Mesendoderm (in vitro differentiated cells): ENCODE results near the gene RASSF3.
"Not testable (repeated sequence)": the region's sequence is repeated elsewhere in the genome, so short reads cannot be mapped to it uniquely, and the experiment has no call there.

Source experiments
- DNase-seq: peaks from one replicate; pipeline ENCODE4 v3.0.0; 2013
- H2AK5ac ChIP-seq: 2 replicates; pipeline ENCODE4 v1.6.1; 2013; ENCODE audit warnings: low read length, inconsistent platforms
- H2BK120ac ChIP-seq: 2 replicates; pipeline ENCODE4 v1.6.1; 2013; ENCODE audit warnings: low read depth, mild to moderate bottlenecking, low read length, moderate library complexity, mixed read lengths
- H2BK15ac ChIP-seq: replicated peaks from 2 replicates; pipeline ENCODE4 v1.6.1; 2013; ENCODE audit warnings: low read depth, mild to moderate bottlenecking, moderate library complexity
- H2BK5ac ChIP-seq: 2 replicates; pipeline ENCODE4 v1.6.1; 2013; ENCODE audit warnings: low read length, inconsistent platforms
- H3K18ac ChIP-seq: 2 replicates; pipeline ENCODE4 v1.6.1; 2013; ENCODE audit warnings: mild to moderate bottlenecking, low read length, mixed read lengths
- H3K23ac ChIP-seq: one replicate; pipeline ENCODE4 v1.6.1; 2013; ENCODE audit warnings: low read length
- H3K27ac ChIP-seq: 2 replicates; pipeline ENCODE4 v1.5.1; 2013; ENCODE audit warnings: low read depth, mild to moderate bottlenecking, inconsistent platforms, low read length, moderate library complexity
- H3K27me3 ChIP-seq: 2 replicates; pipeline ENCODE4 v1.6.1; 2013; ENCODE audit warnings: low read length, control low read depth, mild to moderate bottlenecking, inconsistent platforms; ENCODE audit not compliant: insufficient read depth, poor library complexity
- H3K36me3 ChIP-seq: 2 replicates; pipeline ENCODE4 v1.6.1; 2013; ENCODE audit warnings: low read length, inconsistent platforms; ENCODE audit not compliant: control insufficient read depth, insufficient read depth
- H3K4ac ChIP-seq: one replicate; pipeline ENCODE4 v1.6.1; 2013; ENCODE audit warnings: low read depth, mild to moderate bottlenecking, low read length, moderate library complexity
- H3K4me1 ChIP-seq: 2 replicates; pipeline ENCODE4 v1.6.1; 2013; ENCODE audit warnings: low read depth, low read length, inconsistent platforms; ENCODE audit not compliant: control insufficient read depth
- H3K4me2 ChIP-seq: 2 replicates; pipeline ENCODE4 v1.6.1; 2013; ENCODE audit warnings: low read length
- H3K4me3 ChIP-seq: 2 replicates; pipeline ENCODE4 v1.5.1; 2013; ENCODE audit warnings: mild to moderate bottlenecking, low read length
- H3K56ac ChIP-seq: one replicate; pipeline ENCODE4 v1.6.1; 2013; ENCODE audit warnings: low read length
- H3K79me1 ChIP-seq: 2 replicates; pipeline ENCODE4 v1.6.1; 2013; ENCODE audit warnings: low read length, inconsistent platforms
- H3K79me2 ChIP-seq: 2 replicates; pipeline ENCODE4 v1.6.1; 2013; ENCODE audit warnings: mild to moderate bottlenecking, low read length; ENCODE audit not compliant: control insufficient read depth, insufficient read depth
- H3K9ac ChIP-seq: 2 replicates; pipeline ENCODE4 v1.6.1; 2013; ENCODE audit warnings: low read length, inconsistent platforms
- H4K5ac ChIP-seq: one replicate; pipeline ENCODE4 v1.6.1; 2013; ENCODE audit warnings: low read length
- H4K8ac ChIP-seq: one replicate; pipeline ENCODE4 v1.6.1; 2013; ENCODE audit warnings: low read depth, mild to moderate bottlenecking, control low read depth, low read length, moderate library complexity
- WGBS: extraction: QIAGEN DNeasy Blood & Tissue Kit; methylation state at CpG from one replicate; pipeline ENCODE4 v1.1.7; 2013; ENCODE audit warnings: low lambda C conversion rate, missing lambda C conversion rate; ENCODE audit not compliant: insufficient coverage; ENCODE audit errors: extremely low coverage; 5-methylcytosine and 5-hydroxymethylcytosine counted together

RASSF3 gene

DNA sequence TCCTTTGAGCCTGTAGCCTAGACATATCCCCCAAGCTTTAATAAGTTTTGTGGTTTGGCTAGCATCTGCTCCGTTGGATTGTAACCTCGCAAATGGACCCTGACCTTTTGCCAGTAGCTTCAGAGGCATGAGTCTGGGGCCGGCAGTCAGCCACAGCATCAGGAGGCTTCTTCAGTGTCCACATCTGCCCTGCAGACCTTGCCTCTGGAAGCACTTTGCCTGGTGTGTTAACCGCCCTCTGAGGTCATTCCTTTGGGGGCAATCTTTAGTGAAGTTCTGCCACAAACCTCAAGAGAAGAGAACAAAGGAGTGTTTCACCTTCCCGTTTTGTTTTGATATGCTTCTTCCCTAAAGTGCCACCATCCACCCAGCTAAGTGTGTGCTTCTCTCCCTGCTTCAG is 77.5 kb downstream of the RASSF3 start:
- no peak overlapping the region for H3K27ac ChIP-seq
- no peak for DNase-seq
- H3K27me3 ChIP-seq: no peaks in the 10 kb centered on the region
- H3K4me3 ChIP-seq: no peak overlapping the region
- H4K5ac ChIP-seq: no peak overlapping the region
- H2AK5ac ChIP-seq: no peak overlapping the region
- no peak overlapping the region for H3K9ac ChIP-seq
- peaks cover 10% of the 10 kb centered on the region for H3K4me1 ChIP-seq
- no peak overlapping the region for H3K4me2 ChIP-seq
- no peak overlapping the region for H3K56ac ChIP-seq
- peaks cover 8% of the 10 kb centered on the region for H3K79me2 ChIP-seq
- H2BK15ac ChIP-seq: no peak overlapping the region
- H2BK120ac ChIP-seq: no peak overlapping the region
- no peak overlapping the region for H3K4ac ChIP-seq
- no peak overlapping the region for H3K23ac ChIP-seq
- H3K79me1 ChIP-seq: peaks cover 10% of the 10 kb centered on the region
- no peak overlapping the region for H3K18ac ChIP-seq
- no CpG with 5 or more reads among the region's 5 CpGs for WGBS
- H3K36me3 ChIP-seq: no peaks in the 10 kb centered on the region
- no peak overlapping the region for H4K8ac ChIP-seq
- H2BK5ac ChIP-seq: no peak overlapping the region

DNA sequence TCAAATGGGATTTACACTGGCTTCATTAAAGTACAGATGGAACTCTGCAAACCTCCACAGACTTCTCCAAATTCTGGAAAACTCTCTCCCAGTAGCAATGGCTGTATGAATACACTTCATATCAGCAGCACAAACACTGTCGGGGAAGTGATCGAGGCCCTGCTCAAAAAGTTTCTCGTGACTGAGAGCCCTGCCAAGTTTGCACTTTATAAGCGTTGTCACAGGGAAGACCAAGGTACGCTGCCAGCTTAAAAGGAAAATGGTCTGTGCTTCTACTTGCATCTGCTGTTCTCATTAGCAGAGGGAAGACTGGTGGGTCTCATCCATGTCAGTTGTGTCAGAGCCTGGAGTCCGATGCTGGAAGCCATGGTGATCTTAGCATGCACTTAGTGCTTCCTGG is 77.9 kb downstream of the RASSF3 start:
- Histone ChIP-seq H2AK5ac (no peak overlapping the region), H3K27me3 (no peaks in the 10 kb centered on the region), H3K79me1 (peaks cover 10% of the 10 kb centered on the region), H3K4me1 (peaks cover 10% of the 10 kb centered on the region), H3K23ac (no peak overlapping the region), H3K56ac (peak overlapping the region; percentile 22), H3K36me3 (no peaks in the 10 kb centered on the region), H3K4me3 (no peak overlapping the region), H3K4me2 (no peak overlapping the region), H4K5ac (no peak overlapping the region), H3K18ac (no peak overlapping the region), H3K9ac (no peak overlapping the region), H3K4ac (no peak overlapping the region), H3K27ac (no peak overlapping the region), H4K8ac (no peak overlapping the region), H3K79me2 (peaks cover 8% of the 10 kb centered on the region), H2BK120ac (no peak overlapping the region), H2BK5ac (no peak overlapping the region), H2BK15ac (no peak overlapping the region)
- DNase-seq: no peak
- no CpG with 5 or more reads among the region's 6 CpGs for WGBS

DNA sequence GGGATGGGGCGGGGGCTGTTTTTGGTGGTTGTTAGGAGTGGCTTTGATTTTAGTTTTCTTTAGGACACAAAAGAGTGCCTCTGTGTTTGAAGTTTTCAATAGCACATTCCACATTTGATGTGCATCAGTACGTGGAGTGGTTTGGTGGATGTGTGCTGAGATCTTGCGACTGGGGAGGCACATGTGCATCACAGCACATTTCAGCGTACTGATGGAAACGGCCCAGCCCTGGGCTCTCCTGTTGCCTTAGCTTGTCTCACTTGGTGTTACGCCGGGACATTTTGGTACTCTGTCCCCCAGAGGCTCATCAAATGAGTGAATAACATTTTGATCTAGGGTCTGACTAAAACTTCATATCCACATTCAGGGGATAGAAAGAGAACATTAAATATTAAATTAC is 78.4 kb downstream of the RASSF3 start:
- peaks cover 8% of the 10 kb centered on the region for H3K79me2 ChIP-seq
- no peak overlapping the region for H4K5ac ChIP-seq
- peaks cover 5% of the 10 kb centered on the region for H3K4me1 ChIP-seq
- no peaks in the 10 kb centered on the region for H3K36me3 ChIP-seq
- H2BK5ac ChIP-seq: no peak overlapping the region
- H3K27ac ChIP-seq: no peak overlapping the region
- no peak overlapping the region for H2BK15ac ChIP-seq
- H3K9ac ChIP-seq: no peak overlapping the region
- no peak for DNase-seq
- H3K18ac ChIP-seq: no peak overlapping the region
- H3K56ac ChIP-seq: no peak overlapping the region
- no peak overlapping the region for H2BK120ac ChIP-seq
- H3K4me3 ChIP-seq: no peak overlapping the region
- no CpG with 5 or more reads among the region's 7 CpGs for WGBS
- no peaks in the 10 kb centered on the region for H3K27me3 ChIP-seq
- H3K4ac ChIP-seq: no peak overlapping the region
- H4K8ac ChIP-seq: no peak overlapping the region
- H3K79me1 ChIP-seq: peaks cover 10% of the 10 kb centered on the region
- no peak overlapping the region for H3K23ac ChIP-seq
- no peak overlapping the region for H3K4me2 ChIP-seq
- no peak overlapping the region for H2AK5ac ChIP-seq

DNA sequence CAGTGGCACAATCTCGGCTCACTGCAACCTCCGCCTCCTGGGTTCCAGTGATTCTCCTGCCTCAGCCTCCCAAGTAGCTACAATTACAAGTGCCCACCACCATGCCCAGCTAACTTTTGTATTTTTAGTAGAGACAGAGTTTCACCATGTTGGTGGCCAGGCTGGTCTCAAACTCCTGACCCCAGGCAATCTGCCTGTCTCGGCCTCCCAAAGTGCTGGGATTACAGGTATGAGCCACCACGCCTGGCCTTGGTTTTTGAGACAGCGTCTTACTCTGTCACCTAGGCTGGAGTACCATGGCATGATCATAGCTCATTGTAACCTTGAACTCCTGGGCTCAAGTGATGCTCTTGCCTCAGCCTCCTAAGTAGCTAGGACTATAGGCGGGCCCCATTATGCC is 79.9 kb downstream of the RASSF3 start:
- not testable (repeated sequence) for H3K56ac ChIP-seq, H3K4me2 ChIP-seq, H3K9ac ChIP-seq, H4K5ac ChIP-seq, H3K18ac ChIP-seq, H3K27me3 ChIP-seq, H2BK120ac ChIP-seq, DNase-seq, H3K79me1 ChIP-seq, H2BK5ac ChIP-seq, H3K4ac ChIP-seq, H3K79me2 ChIP-seq, H2AK5ac ChIP-seq, H3K36me3 ChIP-seq, H3K27ac ChIP-seq, H3K4me3 ChIP-seq, H2BK15ac ChIP-seq, H4K8ac ChIP-seq, H3K23ac ChIP-seq
- WGBS: no CpG with 5 or more reads among the region's 6 CpGs
- peaks cover 10% of the 10 kb centered on the region for H3K4me1 ChIP-seq

DNA sequence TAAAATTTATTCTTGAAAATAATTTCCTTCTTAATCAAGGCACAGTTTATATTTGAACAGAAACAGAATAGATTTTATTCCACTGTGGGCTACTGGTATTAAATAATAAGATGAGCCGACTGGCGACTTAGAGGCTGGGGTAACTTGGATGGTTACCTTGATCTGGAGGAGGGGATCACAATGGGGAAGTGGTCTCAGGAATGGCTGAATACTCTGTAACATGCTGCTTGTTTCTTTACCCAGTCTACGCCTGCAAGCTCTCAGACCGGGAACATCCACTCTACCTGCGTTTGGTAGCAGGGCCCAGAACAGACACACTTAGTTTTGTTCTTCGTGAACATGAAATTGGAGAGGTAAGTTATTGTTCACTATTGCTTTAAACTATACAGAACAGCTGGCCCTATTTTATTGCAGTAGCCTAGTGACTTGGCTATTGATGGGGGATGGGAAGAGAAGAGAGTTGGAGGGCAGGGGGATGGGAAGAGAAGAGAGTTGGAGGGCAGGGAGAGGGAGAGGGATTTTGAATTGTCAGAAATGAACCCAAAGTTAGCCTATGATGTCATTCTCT is 81.0 kb downstream of the RASSF3 start:
- H4K8ac ChIP-seq: no peak overlapping the region
- H3K23ac ChIP-seq: no peak overlapping the region
- no peak overlapping the region for H2BK15ac ChIP-seq
- no peaks in the 10 kb centered on the region for H3K27me3 ChIP-seq
- H3K56ac ChIP-seq: peak overlapping the region; percentile 69
- H2BK120ac ChIP-seq: no peak overlapping the region
- peak overlapping the region; percentile 54 for H3K27ac ChIP-seq
- peak overlapping the region; percentile 14 for H3K18ac ChIP-seq
- H2AK5ac ChIP-seq: no peak overlapping the region
- peak; percentile 80 for DNase-seq
- peak overlapping the region; percentile 33 for H3K4me2 ChIP-seq
- no peaks in the 10 kb centered on the region for H3K36me3 ChIP-seq
- peaks cover 6% of the 10 kb centered on the region for H3K79me2 ChIP-seq
- no CpG with 5 or more reads among the region's 6 CpGs for WGBS
- no peak overlapping the region for H3K4ac ChIP-seq
- peaks cover 8% of the 10 kb centered on the region for H3K79me1 ChIP-seq
- no peak overlapping the region for H3K4me3 ChIP-seq
- peak overlapping the region; percentile 12 for H3K9ac ChIP-seq
- H4K5ac ChIP-seq: no peak overlapping the region
- H3K4me1 ChIP-seq: peaks cover 10% of the 10 kb centered on the region
- peak overlapping the region; percentile 83 for H2BK5ac ChIP-seq
